Heart left ventricle (tissue), 13 donors: ENCODE data around the gene TRMU.

Experiments used
- CTCF ChIP-seq, 12 donors: fragments of 200-600 bp; sonication (generic) in 4 of 12; IDR thresholded peaks; one replicate each; pipeline versions ENCODE4 v1.5.0 to v1.8.0; 2018 to 2022; ENCODE audit warnings: antibody characterized with exemption in 12 of 12, mild to moderate bottlenecking in 5 of 12
- POLR2A ChIP-seq, 2 donors: fragments of 450-650 bp; IDR thresholded peaks; one replicate each; pipeline ENCODE4 v1.6.1; 2017; ENCODE audit warnings: antibody characterized with exemption in 2 of 2, mild to moderate bottlenecking in 2 of 2, moderate library complexity in 2 of 2
- donor health status: ischemic (EF 13 %, LVEDD 7.1; RV severe dilation, severe dysfunction).
- donor health status: DM: no; HTN: yes; CAD: no.
- donor health status: DM: no; HTN: no; CAD: no.
- donor health status: ischemic (EF 25% LVEDD 6.9; RV normal size, moderate dysfunction).
- donor health status: ischemic (EF 25% LVEDD 5.7; RV mildly dilated, moderate dysfunction).
- donor health status: ischemic (EF 35%, LVEDD 5.7; RV mildly dilated, moderate dysfunction).
- donor health status: nonischemic (EF 11% LVEDD 7.7; RV severe dilation, severe dysfunction).
- donor health status: DM: yes; HTN: yes; CAD: no.
- donor health status: PGD.
- donor health status: ischemic (EF 29% LVEDD 5.4; RV normal size, mild dysfunction).
- donor health status: nonischemic (EF 23%, LVEDD 6.1; RV moderate dilation, normal function).

GRCh38 chr22:46362203-46362933 is 26.9 kb downstream of the TRMU start:
- TF ChIP-seq CTCF (IDR thresholded peaks at IDR 0.05) (no peak), POLR2A (IDR thresholded peaks at IDR 0.05) (no peak)
